ELF-1 (cell line): ENCODE data around the gene AKAP13.

Source experiments
- DNase-seq: peaks from one replicate; pipeline ENCODE4 v3.0.0-alpha.2; 2016; ENCODE audit warnings: low read depth, low spot score

Gene AKAP13

GRCh38 chr15:85667491-85668424 is 287.4 kb downstream of the AKAP13 start:
- DNase-seq, result no peak

GRCh38 chr15:85671156-85671555 is 290.8 kb downstream of the AKAP13 start:
- DNase-seq, result no peak

GRCh38 chr15:85672332-85673084 is 292.1 kb downstream of the AKAP13 start:
- DNase-seq, result no peak

- no peak for DNase-seq
Observed at GRCh38 chr15:85673326-85673725, 292.9 kb downstream of the AKAP13 start.

- DNase-seq, result no peak
Observed at GRCh38 chr15:85676342-85677098, 296.1 kb downstream of the AKAP13 start.

- no peak for DNase-seq
Observed at GRCh38 chr15:85679231-85679630, 298.8 kb downstream of the AKAP13 start.

GRCh38 chr15:85681386-85681785 is 301.0 kb downstream of the AKAP13 start:
- no peak for DNase-seq

GRCh38 chr15:85684174-85684710 is 303.8 kb downstream of the AKAP13 start:
- DNase-seq, result no peak

- DNase-seq, result no peak
Observed at GRCh38 chr15:85685356-85685755, 305.0 kb downstream of the AKAP13 start.

- no peak for DNase-seq
Observed at GRCh38 chr15:85687329-85687728, 306.9 kb downstream of the AKAP13 start.

GRCh38 chr15:85688711-85689110 is 308.3 kb downstream of the AKAP13 start:
- DNase-seq, result no peak

- DNase-seq, result peak; percentile 12
Observed at GRCh38 chr15:85689729-85690128, 309.3 kb downstream of the AKAP13 start.

GRCh38 chr15:85690561-85691231 is 310.3 kb downstream of the AKAP13 start:
- DNase-seq, result no peak

- DNase-seq, result no peak
Observed at GRCh38 chr15:85691350-85692240, 311.2 kb downstream of the AKAP13 start.

GRCh38 chr15:85692321-85692720 is 311.9 kb downstream of the AKAP13 start:
- DNase-seq, result no peak

- no peak for DNase-seq
Observed at GRCh38 chr15:85692873-85693272, 312.5 kb downstream of the AKAP13 start.

GRCh38 chr15:85693277-85693676 is 312.9 kb downstream of the AKAP13 start:
- no peak for DNase-seq

- DNase-seq, result no peak
Observed at GRCh38 chr15:85694091-85694490, 313.7 kb downstream of the AKAP13 start.

GRCh38 chr15:85700767-85701166 is 320.4 kb downstream of the AKAP13 start:
- DNase-seq, result no peak
